Stimulated activated naive CD8-positive, alpha-beta T cell treated with anti-CD3 and anti-CD28 coated beads, Interleukin-15, Interleukin-2, amounts not matched to agents 100 ng/mL and 50 ng/mL, for 24 hours (primary cell): ENCODE results near the gene CLEC2B.

ENCODE experiments used
- H3K27ac Mint-ChIP-seq: one replicate; pipeline ENCODE4 v1.8.0; 2021; ENCODE audit warnings: mild to moderate bottlenecking, mixed read lengths
- H3K27me3 Mint-ChIP-seq: one replicate; pipeline ENCODE4 v1.8.0; 2021; ENCODE audit warnings: mixed read lengths
- H3K36me3 Mint-ChIP-seq: one replicate; pipeline ENCODE4 v1.8.0; 2021; ENCODE audit warnings: low read depth, mixed read lengths
- H3K4me1 Mint-ChIP-seq: one replicate; pipeline ENCODE4 v1.8.0; 2021; ENCODE audit warnings: low read depth, mixed read lengths
- H3K4me3 Mint-ChIP-seq: one replicate; pipeline ENCODE4 v1.8.0; 2021; ENCODE audit warnings: mild to moderate bottlenecking, mixed read lengths
- H3K9me3 Mint-ChIP-seq: one replicate; pipeline ENCODE4 v1.8.0; 2021; ENCODE audit warnings: mixed read lengths

Gene CLEC2B

DNA sequence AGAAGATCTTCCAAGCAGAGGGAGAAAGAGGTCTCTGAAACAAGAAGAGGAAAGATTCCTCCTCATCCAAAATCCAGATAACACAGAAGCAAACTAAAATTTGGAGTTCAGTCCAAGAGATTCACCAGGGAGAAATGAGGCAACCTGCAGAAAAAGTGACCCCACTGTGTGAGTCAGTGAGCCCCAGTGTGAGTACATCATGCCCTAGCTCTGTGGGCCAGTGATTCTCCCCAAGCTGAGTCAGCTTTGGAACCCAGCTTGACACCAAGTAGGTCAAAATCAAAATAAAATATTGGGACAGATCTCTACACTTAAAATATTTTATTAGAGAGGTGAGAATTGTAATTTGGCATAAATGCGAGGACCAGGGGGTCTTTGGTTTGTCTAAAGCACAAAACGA, 17.2 kb downstream of the CLEC2B start:
- Mint-ChIP-seq H3K4me1 (peaks cover 46% of the 10 kb centered on the region), H3K36me3 (peaks cover 69% of the 10 kb centered on the region), H3K4me3 (no peak overlapping the region), H3K27ac (no peak overlapping the region), H3K9me3 (peaks cover 16% of the 10 kb centered on the region), H3K27me3 (no peaks in the 10 kb centered on the region)

DNA sequence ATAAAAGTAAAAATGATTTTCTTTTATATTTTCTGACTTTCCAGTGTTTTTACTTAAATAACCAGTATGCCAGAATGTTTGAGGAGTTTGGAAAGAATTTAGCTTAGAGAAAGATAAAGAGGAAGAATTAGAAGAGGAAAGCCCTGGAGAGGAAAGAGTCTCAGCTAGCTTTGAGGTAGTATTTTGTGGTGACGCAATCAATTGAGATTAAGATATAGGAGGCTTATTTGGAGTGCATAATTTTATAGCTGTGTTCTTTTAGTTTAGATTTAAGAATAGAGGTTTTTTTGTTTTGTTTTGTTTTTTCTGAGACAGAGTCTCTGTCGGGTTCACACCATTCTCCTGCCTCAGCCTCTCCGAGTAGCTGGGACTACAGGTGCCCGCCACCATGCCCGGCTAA, 18.1 kb downstream of the CLEC2B start:
- Mint-ChIP-seq H3K27ac (peak overlapping the region; percentile 37), H3K27me3 (no peaks in the 10 kb centered on the region), H3K4me1 (peaks cover 40% of the 10 kb centered on the region), H3K4me3 (no peak overlapping the region), H3K36me3 (peaks cover 62% of the 10 kb centered on the region), H3K9me3 (peaks cover 24% of the 10 kb centered on the region)

DNA sequence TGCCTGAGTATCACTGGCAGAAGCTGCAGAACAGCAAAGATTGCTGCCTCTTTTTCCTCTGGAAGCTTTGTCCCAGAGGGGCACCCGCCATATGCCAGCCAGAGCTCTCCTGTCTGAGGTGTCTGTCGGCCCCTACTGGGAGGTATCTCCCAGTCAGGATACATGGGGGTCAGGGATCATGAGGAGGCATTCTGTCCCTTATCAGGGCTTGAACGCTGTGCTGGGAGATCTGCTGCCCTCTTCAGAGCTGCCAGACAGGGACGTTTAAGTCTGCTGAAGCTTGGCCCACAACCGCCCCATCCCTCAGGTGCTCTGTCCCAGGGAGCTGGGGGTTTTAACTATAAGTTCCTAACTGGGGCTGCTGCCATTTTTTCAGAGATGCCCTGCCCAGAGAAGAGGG, 20.3 kb downstream of the CLEC2B start:
- Mint-ChIP-seq H3K4me3 (no peak overlapping the region), H3K36me3 (peaks cover 42% of the 10 kb centered on the region), H3K4me1 (peaks cover 25% of the 10 kb centered on the region), H3K9me3 (peaks cover 24% of the 10 kb centered on the region), H3K27ac (no peak overlapping the region), H3K27me3 (no peaks in the 10 kb centered on the region)

DNA sequence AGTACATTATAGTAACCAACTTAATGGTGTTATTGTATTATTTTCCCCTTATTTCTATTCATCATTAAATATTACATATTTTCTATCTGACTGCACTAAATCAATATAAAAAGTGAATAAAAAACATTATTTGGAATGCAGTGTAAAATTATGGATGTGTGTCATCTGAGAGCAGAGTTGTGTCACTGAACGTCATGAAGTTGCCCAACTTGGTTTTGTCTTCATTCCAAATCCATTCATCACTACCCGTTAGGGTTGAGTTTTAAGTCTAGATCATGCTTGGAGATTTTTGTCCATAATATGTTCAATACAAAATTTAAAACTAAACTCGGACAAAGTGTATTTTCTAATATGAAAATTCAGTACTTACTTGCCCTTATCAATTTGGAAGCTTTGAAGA, 25.7 kb downstream of the CLEC2B start:
- H3K4me3 Mint-ChIP-seq, result no peak overlapping the region
- no peaks in the 10 kb centered on the region for H3K4me1 Mint-ChIP-seq
- no peak overlapping the region for H3K27ac Mint-ChIP-seq
- peaks cover 20% of the 10 kb centered on the region for H3K9me3 Mint-ChIP-seq
- H3K27me3 Mint-ChIP-seq, result no peaks in the 10 kb centered on the region
- peaks cover 7% of the 10 kb centered on the region for H3K36me3 Mint-ChIP-seq

DNA sequence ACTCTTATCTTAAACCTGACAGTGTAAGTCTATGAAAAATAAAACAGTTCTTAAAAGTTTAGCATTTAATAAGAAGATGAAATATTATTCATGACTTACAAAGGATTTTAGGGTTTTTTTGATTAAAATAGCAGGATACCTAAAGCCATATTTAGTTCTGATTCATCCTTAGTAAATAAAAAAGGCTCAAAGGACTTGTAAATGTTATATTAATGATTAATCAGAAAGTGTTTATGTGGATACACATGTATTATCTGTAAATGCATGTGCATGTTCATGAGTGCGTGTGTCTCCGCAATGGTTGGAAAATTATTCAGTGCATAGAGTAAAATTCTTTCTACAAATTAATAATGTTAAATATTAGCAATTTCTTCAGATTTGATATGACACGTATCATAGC, 37.4 kb downstream of the CLEC2B start:
- Mint-ChIP-seq H3K4me1 (no peaks in the 10 kb centered on the region), H3K9me3 (no peaks in the 10 kb centered on the region), H3K27me3 (no peaks in the 10 kb centered on the region), H3K27ac (no peak overlapping the region), H3K4me3 (no peak overlapping the region), H3K36me3 (no peaks in the 10 kb centered on the region)

DNA sequence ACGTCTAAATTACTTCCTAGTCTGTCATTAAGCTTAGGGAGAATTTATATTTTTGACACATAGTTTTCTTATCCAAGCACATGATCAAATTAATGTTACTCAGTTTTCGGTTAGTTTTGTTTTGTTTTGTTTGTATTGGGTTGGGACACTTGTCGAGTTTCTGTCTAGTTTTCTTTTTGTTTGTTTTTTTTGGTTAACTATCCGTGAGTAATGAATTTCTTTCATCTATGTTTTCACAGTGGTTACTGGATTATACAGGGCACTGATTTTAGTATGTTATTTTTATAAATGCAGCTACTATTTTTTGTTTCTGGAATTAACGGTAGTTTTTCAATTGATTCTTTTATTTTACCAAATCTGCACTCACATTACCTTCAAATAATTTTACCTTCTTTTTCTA, 39.2 kb downstream of the CLEC2B start:
- Mint-ChIP-seq H3K4me3 (peak overlapping the region; percentile 4), H3K36me3 (no peaks in the 10 kb centered on the region), H3K4me1 (no peaks in the 10 kb centered on the region), H3K9me3 (no peaks in the 10 kb centered on the region), H3K27me3 (no peaks in the 10 kb centered on the region), H3K27ac (no peak overlapping the region)

DNA sequence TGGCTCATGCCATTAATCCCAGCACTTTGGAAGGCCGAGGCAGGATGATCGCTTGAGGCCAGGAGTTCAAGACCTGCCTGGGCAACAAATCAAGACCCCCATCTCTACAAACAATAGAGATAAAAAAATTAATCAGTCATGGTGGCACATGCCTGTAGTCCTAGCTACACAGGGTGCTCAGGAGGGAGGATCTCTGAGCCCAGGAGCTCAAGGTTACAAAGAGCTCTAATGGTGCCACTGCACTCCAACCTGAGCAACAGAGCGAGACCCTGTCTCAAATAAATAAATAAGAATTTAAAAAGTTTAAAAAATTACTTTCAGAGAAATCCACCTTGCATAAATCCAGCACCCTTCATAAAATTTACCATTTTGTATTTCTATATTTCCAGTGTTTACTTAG, 39.7 kb downstream of the CLEC2B start:
- H3K4me1 Mint-ChIP-seq, result no peaks in the 10 kb centered on the region
- no peak overlapping the region for H3K27ac Mint-ChIP-seq
- H3K9me3 Mint-ChIP-seq, result no peaks in the 10 kb centered on the region
- H3K27me3 Mint-ChIP-seq, result no peaks in the 10 kb centered on the region
- H3K36me3 Mint-ChIP-seq, result no peaks in the 10 kb centered on the region
- H3K4me3 Mint-ChIP-seq, result peak overlapping the region; percentile 4

DNA sequence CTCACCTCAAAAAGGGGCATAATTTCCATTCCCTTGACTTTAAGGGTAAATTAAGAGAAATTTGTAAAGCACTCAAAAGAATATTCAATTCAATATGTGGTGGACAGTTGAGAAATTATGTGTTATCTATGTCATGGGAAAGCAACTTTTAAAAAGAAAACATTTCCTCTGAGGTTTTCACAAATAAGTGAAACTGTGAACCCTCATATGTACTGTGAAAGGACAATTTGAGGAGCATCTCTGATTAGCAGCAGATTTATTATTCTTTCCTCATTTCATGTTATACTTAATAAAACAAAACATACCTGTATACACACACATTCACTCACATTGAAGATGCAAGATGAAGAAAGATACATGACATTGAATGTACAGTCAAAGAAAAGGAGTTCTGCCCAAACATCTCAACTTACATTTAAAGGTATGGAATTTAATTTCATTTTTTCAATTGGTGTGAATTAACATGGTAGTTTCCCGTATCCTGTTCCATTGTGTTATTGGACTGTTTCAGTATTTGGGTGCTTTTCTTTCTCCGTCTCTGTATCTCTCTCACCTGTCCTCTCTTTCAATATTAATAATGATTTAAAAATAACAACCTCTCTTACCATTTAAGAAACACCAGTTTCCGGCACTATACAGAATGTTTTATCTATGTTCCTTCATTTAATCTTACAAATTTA, 41.8 kb downstream of the CLEC2B start, which contains the start of gene KLRF1:
TSS of gene KLRF1 (plus strand) at position 273 of the 680 bp plus-strand sequence. CDS start at position 337, 64 bp downstream.
- peaks cover 6% of the 10 kb centered on the region for H3K27me3 Mint-ChIP-seq
- H3K4me3 Mint-ChIP-seq, result peak within 1 kb of the TSS; percentile 52
- no peak within 1 kb of the TSS for H3K27ac Mint-ChIP-seq
- no peaks in the 10 kb centered on the region for H3K9me3 Mint-ChIP-seq
- no peaks in the 10 kb centered on the region for H3K4me1 Mint-ChIP-seq
- no peaks in the 10 kb centered on the region for H3K36me3 Mint-ChIP-seq

DNA sequence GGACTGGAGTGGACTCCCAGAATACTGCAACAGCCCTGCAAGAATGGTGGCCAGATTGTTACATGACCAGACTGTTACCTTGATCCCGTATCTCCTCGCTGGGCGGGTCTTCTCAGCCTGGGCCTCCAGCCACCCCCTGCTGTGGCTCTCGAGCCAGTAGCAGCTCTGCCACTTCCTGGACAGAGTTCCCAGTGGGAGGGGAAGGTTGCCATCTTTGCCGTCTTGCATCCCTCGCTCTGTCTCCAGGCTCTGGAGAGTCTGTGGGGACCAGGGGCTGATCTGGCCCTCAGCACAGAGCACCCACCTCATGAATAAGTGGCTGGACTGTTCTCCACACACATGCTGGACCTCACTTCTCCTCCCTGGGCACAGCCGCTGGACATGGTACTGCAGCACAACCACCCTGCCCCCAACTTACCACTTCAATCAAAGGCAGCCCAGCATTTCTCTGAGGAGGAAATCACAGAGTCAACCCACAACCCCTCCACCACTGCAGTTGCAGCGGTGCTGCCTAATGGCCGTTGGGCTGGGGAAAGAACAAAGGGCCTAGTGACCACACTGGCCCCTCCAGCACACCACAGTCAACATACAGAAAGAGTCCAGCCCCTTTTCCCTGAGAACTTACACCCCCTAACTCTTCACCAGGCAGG, 48.7 kb downstream of the CLEC2B start:
- no peak overlapping the region for H3K4me3 Mint-ChIP-seq

DNA sequence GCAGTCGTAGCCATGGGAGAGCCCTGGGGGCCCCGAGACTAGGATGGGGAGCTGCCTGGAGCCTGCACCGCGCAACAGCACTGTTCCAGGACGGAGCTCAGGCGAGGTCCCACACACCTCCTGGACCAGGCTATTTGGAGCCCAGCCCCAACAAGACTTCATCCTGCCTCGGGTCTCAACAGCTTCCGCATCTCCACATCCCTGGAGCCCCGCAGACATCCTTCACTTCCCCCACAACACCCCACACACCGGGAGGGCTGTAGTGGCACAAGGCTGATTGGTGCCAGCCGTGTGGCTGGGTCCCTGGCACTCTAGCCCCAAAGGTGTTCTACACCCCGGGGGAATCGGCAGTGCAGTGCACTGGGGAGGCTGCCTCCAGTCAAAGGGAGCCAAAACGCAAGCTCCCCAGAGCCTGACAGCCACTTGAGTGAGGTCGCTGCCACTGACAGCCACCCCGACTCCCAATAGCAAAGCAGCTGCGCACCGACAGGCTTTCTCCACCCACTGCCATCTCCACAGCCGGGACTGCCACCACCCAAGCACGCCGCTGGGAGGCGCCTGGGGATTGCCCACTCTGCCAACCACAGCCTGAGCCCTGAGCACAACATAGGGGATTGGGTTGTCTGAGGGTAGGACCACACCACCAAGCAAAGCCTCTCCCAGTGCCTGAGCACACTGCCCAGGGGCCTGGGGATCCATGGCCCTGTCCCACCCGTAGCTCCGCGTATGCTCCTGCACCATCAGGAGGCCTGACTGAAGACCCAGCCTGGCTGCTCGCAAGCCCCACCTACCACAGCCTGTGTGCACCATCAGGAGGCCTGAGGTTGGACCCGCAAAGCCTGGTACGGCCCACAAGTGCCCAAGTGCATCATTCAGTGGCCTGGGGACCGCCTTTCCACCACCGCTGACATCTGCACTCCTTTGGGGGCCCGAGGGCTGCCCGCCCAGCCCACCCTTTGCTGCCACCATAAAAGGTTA, 55.0 kb downstream of the CLEC2B start:
- Mint-ChIP-seq H3K4me1 (peaks cover 15% of the 10 kb centered on the region), H3K27ac (peak overlapping the region; percentile 14)

More for the DNA sequence above, 48.7 kb downstream of the CLEC2B start:
- H3K4me1 Mint-ChIP-seq, result no peaks in the 10 kb centered on the region
- H3K27ac Mint-ChIP-seq, result no peak overlapping the region
- H3K36me3 Mint-ChIP-seq, result no peaks in the 10 kb centered on the region
- H3K9me3 Mint-ChIP-seq, result no peaks in the 10 kb centered on the region
- peaks cover 6% of the 10 kb centered on the region for H3K27me3 Mint-ChIP-seq

DNA sequence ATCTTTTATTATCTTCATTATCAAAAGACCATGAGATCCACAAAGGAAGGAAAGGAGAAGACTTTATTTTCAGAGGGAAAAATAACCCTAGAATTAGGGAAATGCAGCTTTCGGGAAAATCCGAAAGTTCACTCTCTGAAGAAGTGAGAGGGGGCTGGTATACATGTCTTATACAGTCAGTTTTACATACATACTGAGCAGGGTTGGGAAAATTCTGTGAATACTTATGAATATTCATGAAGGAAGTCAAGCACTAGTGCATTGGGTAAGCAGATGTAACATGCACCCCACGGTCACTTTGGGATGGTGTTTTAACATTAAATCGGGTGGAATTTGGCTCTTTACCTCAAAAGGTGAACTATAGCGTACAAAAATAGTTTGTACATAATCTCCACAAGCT, 57.5 kb downstream of the CLEC2B start:
- Mint-ChIP-seq H3K4me3 (no peak overlapping the region), H3K36me3 (no peaks in the 10 kb centered on the region)

More for the DNA sequence above, 55.0 kb downstream of the CLEC2B start:
- peak overlapping the region; percentile 85 for H3K4me3 Mint-ChIP-seq
- no peaks in the 10 kb centered on the region for H3K36me3 Mint-ChIP-seq
- H3K9me3 Mint-ChIP-seq, result no peaks in the 10 kb centered on the region
- peaks cover 11% of the 10 kb centered on the region for H3K27me3 Mint-ChIP-seq

DNA sequence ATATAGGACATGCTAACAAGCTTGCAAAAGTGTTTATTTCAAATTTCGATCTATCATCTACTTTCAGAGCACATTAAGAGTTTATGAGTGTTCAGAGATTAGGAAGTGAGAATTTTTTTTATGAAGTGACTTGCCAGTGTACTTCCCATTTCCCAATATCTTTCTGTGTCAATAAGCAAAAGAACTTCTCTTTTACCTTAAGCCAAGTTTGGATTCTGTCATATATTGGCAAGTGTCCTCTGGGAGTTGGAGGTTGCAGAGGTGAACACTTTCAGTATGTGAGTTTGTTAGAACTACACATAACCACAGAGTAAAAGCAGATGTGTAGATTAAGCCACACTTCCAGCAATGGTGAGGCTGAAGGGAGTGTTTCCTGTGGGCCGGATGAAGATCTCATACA, 58.5 kb downstream of the CLEC2B start:
- Mint-ChIP-seq H3K9me3 (no peaks in the 10 kb centered on the region), H3K4me3 (no peak overlapping the region), H3K27me3 (peaks cover 11% of the 10 kb centered on the region), H3K4me1 (peaks cover 15% of the 10 kb centered on the region), H3K36me3 (no peaks in the 10 kb centered on the region), H3K27ac (no peak overlapping the region)

More for the DNA sequence above, 57.5 kb downstream of the CLEC2B start:
- Mint-ChIP-seq H3K27me3 (peaks cover 11% of the 10 kb centered on the region), H3K4me1 (peaks cover 15% of the 10 kb centered on the region), H3K27ac (no peak overlapping the region), H3K9me3 (no peaks in the 10 kb centered on the region)

DNA sequence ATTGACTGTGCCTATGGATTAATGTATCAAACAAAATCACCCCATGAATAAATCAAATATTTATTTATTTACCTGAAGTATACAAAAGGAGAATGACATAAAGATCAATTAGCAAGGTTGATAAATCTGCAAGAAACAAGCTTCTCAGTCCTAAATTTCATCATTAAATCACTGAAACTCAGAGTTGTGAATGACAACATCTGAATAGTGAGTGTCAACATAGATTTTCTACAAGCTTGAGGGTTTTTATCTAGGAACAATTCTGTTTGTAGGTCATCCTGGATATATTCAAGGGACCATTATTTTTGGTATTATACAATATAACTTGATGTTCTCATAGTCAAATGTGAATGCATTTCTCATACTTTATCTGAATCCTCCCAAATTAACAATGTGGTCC, 59.3 kb downstream of the CLEC2B start:
- Mint-ChIP-seq H3K36me3 (no peaks in the 10 kb centered on the region), H3K9me3 (no peaks in the 10 kb centered on the region), H3K4me3 (no peak overlapping the region), H3K4me1 (peaks cover 15% of the 10 kb centered on the region), H3K27me3 (peaks cover 11% of the 10 kb centered on the region), H3K27ac (no peak overlapping the region)

DNA sequence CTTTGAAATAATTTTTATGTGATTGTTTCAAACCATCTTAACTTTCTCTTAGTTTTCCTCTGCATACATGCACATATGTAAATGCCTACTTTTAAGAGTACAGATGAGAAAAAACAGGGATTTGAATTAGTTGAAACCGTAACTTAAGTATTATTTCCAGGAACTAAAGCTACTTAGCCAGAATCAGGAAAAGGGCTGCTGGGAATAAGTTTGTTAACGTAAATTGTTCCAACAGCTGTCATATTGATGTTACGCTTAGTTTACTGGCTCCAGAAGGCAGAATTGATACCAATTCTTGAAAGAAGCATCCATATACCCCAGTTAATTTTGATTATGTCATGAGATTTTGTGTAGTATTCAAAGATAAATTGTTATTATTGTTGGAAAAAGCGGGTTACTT, 59.8 kb downstream of the CLEC2B start:
- no peaks in the 10 kb centered on the region for H3K36me3 Mint-ChIP-seq
- no peak overlapping the region for H3K27ac Mint-ChIP-seq
- H3K27me3 Mint-ChIP-seq, result peaks cover 14% of the 10 kb centered on the region
- no peak overlapping the region for H3K4me3 Mint-ChIP-seq
- H3K4me1 Mint-ChIP-seq, result peaks cover 15% of the 10 kb centered on the region
- H3K9me3 Mint-ChIP-seq, result no peaks in the 10 kb centered on the region

DNA sequence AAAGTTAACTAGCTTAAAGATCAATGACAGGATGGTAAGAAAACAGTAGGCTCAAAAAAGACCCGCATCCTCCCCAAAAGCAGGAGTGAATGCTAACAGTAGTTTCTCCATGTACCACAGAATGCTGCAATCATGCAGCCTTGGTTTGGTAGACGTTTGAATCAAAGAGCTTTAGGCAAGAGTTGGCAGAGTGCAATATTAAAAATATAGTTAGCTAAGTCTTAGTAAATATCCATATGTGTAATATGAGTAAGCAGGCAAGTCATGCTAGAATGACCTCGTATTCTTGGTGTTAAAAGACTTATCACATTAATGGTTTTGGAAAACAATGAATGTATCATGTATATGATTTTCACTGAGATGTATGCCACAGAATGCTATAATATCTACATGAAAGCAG, 60.6 kb downstream of the CLEC2B start:
- Mint-ChIP-seq H3K36me3 (no peaks in the 10 kb centered on the region), H3K27ac (no peak overlapping the region), H3K4me3 (no peak overlapping the region), H3K27me3 (peaks cover 14% of the 10 kb centered on the region), H3K4me1 (peaks cover 10% of the 10 kb centered on the region), H3K9me3 (no peaks in the 10 kb centered on the region)
